Measurements from ENCODE around the gene RAPGEF1. TPM values are rescaled to one million over a fixed set of nuclear protein-coding genes. Genes with fewer than 3 reads are reported as not detected.

The RAPGEF1 gene
- total and polyA plus RNA-seq, 2 of the 13 experiments (the other 11 are each of a cell fraction or from before 2014, with no cell fraction given) = 21.2 to 38.9 TPM

- no peaks in the 10 kb centered on the region for H3K79me2 ChIP-seq (ENCODE audit: insufficient read depth, low read length)
- H3K4me3 ChIP-seq (replicated peaks in 1 of 3; ENCODE audit: insufficient read depth in 1 of 3, low read depth in 2 of 3, low read length in 3 of 3) = no peak overlapping the region
- H3K27ac ChIP-seq (ENCODE audit: extremely low read length, insufficient read depth, low read length) = no peak overlapping the region
- WGBS (ENCODE audit: low lambda C conversion rate) = 100% methylated on average over 10 of the region's 14 CpGs
- intact Hi-C loops (cut with micrococcal nuclease; ENCODE audit: unreplicated experiment) = no loop called here
- no peak for DNase-seq (ENCODE audit: low spot score)
- ChIA-PET POLR2A (no interaction called here), CTCF (ENCODE audit: low intra/inter-chr PET ratio, low total read pairs) (no interaction called here)
- in situ Hi-C loops (cut with HindIII; ENCODE audit: extremely low pct_ligation_motif_present, low pct_unique_long_range_greater_than_20kb) = no loop called here
- no peaks in the 10 kb centered on the region for H4K20me1 ChIP-seq (ENCODE audit: insufficient read depth, low read length)
- TF ChIP-seq BCLAF1 (IDR thresholded peaks at IDR 0.05) (no peak), AKAP8 (CRISPR knock-in tag; IDR thresholded peaks at IDR 0.05) (no peak), NCOA5 (CRISPR knock-in tag; IDR thresholded peaks at IDR 0.05) (no peak), SMAD9 (CRISPR knock-in tag; IDR thresholded peaks at IDR 0.05) (no peak), ZNF614 (CRISPR knock-in tag; IDR thresholded peaks at IDR 0.05; ENCODE audit: borderline replicate concordance) (no peak), HOXA7 (CRISPR knock-in tag; IDR thresholded peaks at IDR 0.05) (no peak), DNMT3B (CRISPR knock-in tag; conservative IDR thresholded peaks at IDR 0.05) (no peak), TFAP4 (IDR thresholded peaks at IDR 0.05; ENCODE audit: borderline replicate concordance, low read depth) (no peak), RXRA (CRISPR knock-in tag; IDR thresholded peaks at IDR 0.05) (no peak), ZNF263 (CRISPR knock-in tag; IDR thresholded peaks at IDR 0.05) (no peak), TSC22D2 (CRISPR knock-in tag; IDR thresholded peaks at IDR 0.05; ENCODE audit: borderline replicate concordance) (no peak), ZNF605 (CRISPR knock-in tag; IDR thresholded peaks at IDR 0.05) (no peak), SALL1 (CRISPR knock-in tag; IDR thresholded peaks at IDR 0.05) (no peak), FOSL2 (CRISPR knock-in tag; IDR thresholded peaks at IDR 0.05) (no peak), NKX3-1 (CRISPR knock-in tag; IDR thresholded peaks at IDR 0.05) (no peak), HOXD1 (CRISPR knock-in tag; IDR thresholded peaks at IDR 0.05) (no peak), BRCA1 (CRISPR knock-in tag; IDR thresholded peaks at IDR 0.05) (no peak)
- no peak for ATAC-seq
- H3K9ac ChIP-seq (ENCODE audit: insufficient read depth, low read depth, low read length) = no peak overlapping the region
- H3K9me3 ChIP-seq (ENCODE audit: low read length) = no peaks in the 10 kb centered on the region
- H3K36me3 ChIP-seq (replicated peaks in 1 of 2; ENCODE audit: control insufficient read depth in 1 of 2, insufficient read depth in 2 of 2, low read length in 2 of 2) = peaks cover 21 to 63% of the 10 kb centered on the region in 2 experiments; a peak in 4 of 5 replicates
- no peaks in the 10 kb centered on the region for H3K27me3 ChIP-seq (ENCODE audit: control insufficient read depth in 1 of 2, insufficient read depth in 2 of 2, low read length in 2 of 2)
- FAIRE-seq = no peak
- H3K4me2 ChIP-seq (ENCODE audit: low read depth, low read length) = no peak overlapping the region
- H2AFZ ChIP-seq (ENCODE audit: low read length) = no peak overlapping the region
- no TSS peak for BruUV-seq (replicated peaks)
- H3K4me1 ChIP-seq (ENCODE audit: insufficient read depth, low read length) = 0 out of 2 replicates have a peak, but pooled peaks cover under 1% of the 10 kb centered on the region
Observed at GRCh38 chr9:131623655-131624330, 116.1 kb downstream of the RAPGEF1 start.
